ENCODE results near the gene IL27RA.

Gene IL27RA

DNA sequence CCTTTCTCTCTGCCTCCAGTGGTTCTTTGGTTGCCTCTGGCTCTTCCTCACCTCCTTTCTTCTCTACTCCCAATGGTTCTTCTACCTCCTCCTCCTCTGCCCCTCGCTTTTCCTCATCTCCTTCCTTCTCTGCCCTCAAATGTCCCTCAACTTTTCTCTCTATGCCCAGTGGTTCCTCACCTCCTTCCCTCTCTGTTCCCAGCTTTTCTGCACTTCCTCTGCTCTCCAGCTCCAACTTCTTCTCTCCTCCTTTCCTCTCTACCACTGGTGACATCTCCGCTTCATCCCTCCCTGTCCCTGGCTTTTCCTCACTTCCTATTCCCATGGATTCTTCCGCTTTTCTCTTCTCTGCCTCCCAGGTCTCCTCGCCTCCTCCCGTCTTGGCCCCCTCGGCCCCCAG, 22.5 kb downstream of the IL27RA start:
- Histone ChIP-seq H3K9ac (ENCODE audit: low read depth, low read length) (no peak overlapping the region), H3K4me1 (ENCODE audit: insufficient read depth, low read length) (peaks cover 7% of the 10 kb centered on the region; the same call in 1 of the 2 replicates), H3K9me3 (ENCODE audit: control insufficient read depth, insufficient read depth, low read length) (no peaks in the 10 kb centered on the region), H3K36me3 (ENCODE audit: insufficient read depth, low read length) (no peaks in the 10 kb centered on the region)

DNA sequence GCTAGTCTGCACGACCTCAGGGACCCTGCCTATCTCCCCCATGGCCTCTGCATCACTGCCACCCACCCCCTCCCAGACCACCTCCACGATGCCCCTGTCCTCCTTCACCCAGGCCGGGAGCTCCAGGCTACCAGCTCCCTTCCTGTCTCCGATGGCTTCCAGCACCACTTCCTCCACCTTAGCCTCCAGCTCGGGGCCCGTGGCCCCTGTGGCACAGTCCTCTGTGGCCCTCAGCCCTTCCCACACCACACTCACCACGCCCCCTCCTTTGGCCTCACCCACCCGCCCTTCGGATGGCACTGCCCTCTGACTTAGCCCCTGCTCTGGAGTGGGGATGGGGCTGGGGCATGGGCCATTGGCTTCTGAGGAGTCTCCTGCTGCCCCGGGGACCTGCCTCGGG, 23.2 kb downstream of the IL27RA start:
- Histone ChIP-seq H3K36me3 (ENCODE audit: insufficient read depth, low read length) (no peaks in the 10 kb centered on the region), H3K4me1 (ENCODE audit: insufficient read depth, low read length) (peaks cover 7% of the 10 kb centered on the region; the same call in 1 of the 2 replicates), H3K9me3 (ENCODE audit: control insufficient read depth, insufficient read depth, low read length) (no peaks in the 10 kb centered on the region), H3K9ac (ENCODE audit: low read depth, low read length) (no peak overlapping the region)

DNA sequence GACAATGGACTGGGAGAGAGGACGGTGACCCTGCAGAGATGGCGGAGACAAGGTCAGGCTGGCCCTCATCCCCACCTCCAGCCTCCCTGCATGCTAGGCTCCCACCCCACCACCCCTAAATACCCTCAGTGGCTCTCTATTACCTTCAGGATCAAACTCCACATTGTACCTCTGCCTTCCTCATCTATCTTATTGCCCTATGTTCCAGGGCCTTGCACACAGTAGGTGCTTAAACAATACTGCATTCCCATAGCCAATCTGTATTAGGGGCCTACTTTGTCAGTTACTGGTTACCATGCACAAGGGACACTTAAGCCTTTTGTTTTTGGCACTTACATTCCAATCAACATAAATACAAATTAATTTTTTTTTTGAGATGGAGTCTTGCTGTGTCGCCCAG, 23.8 kb downstream of the IL27RA start:
- H3K9me3 ChIP-seq (ENCODE audit: control insufficient read depth, insufficient read depth, low read length): no peaks in the 10 kb centered on the region
- peaks cover 7% of the 10 kb centered on the region; the same call in 1 of the 2 replicates for H3K4me1 ChIP-seq (ENCODE audit: insufficient read depth, low read length)
- no peak overlapping the region for H3K9ac ChIP-seq (ENCODE audit: low read depth, low read length)

DNA sequence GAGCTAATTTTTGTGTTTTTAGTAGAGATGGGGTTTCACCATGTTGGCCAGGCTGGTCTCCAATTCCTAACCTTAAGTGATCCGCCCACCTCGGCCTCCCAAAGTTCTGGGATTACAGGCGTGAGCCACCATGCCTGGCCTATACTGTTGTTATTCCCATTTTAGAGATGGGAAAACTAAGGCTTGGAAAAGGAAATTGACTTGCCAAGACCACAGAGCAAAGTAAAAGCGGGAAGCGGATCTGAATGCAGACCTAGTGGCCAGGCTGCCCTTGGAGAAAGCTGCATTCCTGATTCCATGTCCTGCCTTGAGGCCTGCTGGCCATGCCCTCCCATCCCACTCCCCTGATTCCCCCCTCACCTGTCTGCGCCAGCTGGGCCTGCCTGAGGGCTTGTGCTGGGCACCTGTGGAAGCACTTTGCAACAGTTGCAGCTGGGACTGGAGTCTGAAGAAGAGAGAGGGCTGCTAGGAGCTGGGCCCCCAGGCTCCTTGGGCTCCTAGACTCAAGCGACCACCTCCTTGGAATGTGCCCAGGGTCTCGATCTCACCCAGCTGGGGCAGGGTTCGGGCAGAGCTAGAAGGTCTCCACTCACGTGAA, 24.6 kb downstream of the IL27RA start:
- H3K4me1 ChIP-seq (ENCODE audit: insufficient read depth, low read length): peaks cover 7% of the 10 kb centered on the region; the same call in 1 of the 2 replicates
- no peaks in the 10 kb centered on the region for H3K36me3 ChIP-seq (ENCODE audit: insufficient read depth, low read length)
- no peaks in the 10 kb centered on the region for H3K9me3 ChIP-seq (ENCODE audit: control insufficient read depth, insufficient read depth, low read length)
- H3K9ac ChIP-seq (ENCODE audit: low read depth, low read length): no peak overlapping the region

More for the DNA sequence above, 23.8 kb downstream of the IL27RA start:
- H3K36me3 ChIP-seq (ENCODE audit: insufficient read depth, low read length): no peaks in the 10 kb centered on the region

DNA sequence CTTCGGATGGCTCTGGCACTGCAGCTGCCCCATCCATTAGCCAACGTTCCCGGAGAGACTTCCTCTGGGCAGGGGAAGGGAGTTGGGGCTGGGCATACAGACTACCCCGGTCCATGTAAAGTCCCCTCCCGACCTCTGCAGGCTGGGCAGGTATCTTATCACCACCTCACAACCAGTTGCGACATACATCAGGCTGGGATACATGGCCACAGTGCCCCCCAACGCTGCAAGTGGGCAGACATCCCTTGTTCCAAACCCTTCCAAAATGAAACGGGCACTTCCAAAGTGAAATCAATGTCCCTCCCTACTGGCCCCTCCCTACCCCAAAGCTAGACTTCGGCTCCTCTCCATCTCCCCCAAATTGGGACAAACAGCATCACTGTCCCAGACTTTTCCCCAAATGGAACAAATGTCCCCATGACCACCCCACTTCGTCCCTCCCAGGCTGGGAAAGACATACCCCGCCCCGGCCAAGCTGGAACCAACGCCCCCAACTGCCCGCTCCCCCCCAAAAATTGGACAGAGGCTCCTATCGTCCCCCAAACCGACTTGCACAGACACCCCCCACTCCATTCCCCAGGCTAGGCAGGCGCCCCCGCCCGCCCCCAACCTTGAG, 25.3 kb downstream of the IL27RA start:
- peaks cover 7% of the 10 kb centered on the region; the same call in 1 of the 2 replicates for H3K4me1 ChIP-seq (ENCODE audit: insufficient read depth, low read length)

DNA sequence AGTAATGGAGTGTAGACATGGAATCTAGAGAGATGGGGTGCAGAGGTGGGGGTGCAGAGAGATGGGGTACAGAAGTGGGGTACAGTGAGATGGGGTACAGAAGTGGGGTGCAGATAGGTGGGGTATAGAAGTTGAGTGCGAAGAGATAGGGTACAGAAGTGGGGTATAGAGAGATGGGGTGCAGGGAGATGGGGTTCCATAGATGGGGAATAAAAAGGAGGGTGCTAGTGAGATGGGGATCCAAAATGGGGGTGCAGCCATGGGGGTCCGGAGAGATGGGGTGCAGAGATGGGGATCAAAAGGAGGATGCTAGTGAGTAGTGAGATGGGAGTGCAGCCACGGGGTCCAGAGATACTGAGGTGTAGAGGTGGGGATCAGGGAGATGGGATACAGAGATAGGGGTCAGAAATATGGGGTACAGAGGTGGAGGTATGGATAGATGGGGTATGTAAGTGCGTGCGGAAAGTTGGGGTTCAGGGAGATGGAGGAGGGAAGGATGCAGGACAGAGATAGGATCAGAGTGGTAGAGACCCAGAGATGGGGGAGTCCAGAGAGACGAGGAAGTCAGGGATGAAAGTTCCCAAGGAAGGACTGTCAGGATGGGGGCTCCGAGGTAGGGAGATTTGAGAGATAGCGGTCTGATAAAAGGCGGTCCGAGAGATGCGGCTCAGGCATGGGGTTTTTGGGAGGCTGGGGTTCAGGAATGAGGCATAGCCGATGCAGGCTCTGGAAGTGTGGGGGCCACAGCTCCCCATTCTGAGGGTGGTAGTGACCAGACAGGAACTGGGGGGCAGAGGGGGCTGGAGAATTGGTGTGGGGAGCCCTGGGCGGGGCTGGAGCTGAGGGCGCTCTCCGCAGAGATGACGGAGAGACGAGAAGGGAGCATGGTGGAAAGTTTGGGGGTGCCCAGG, 26.9 kb downstream of the IL27RA start:
- Histone ChIP-seq H3K4me1 (ENCODE audit: insufficient read depth, low read length) (peaks cover 7% of the 10 kb centered on the region; the same call in 1 of the 2 replicates), H3K36me3 (ENCODE audit: insufficient read depth, low read length) (no peaks in the 10 kb centered on the region), H3K9me3 (ENCODE audit: control insufficient read depth, insufficient read depth, low read length) (no peaks in the 10 kb centered on the region), H3K9ac (ENCODE audit: low read depth, low read length) (peak overlapping the region; percentile 48; the same call in 1 of the 2 replicates)

More for the DNA sequence above, 25.3 kb downstream of the IL27RA start:
- H3K9ac ChIP-seq (ENCODE audit: low read depth, low read length): peak overlapping the region; percentile 60
- no peaks in the 10 kb centered on the region for H3K9me3 ChIP-seq (ENCODE audit: control insufficient read depth, insufficient read depth, low read length)
- H3K36me3 ChIP-seq (ENCODE audit: insufficient read depth, low read length): no peaks in the 10 kb centered on the region

DNA sequence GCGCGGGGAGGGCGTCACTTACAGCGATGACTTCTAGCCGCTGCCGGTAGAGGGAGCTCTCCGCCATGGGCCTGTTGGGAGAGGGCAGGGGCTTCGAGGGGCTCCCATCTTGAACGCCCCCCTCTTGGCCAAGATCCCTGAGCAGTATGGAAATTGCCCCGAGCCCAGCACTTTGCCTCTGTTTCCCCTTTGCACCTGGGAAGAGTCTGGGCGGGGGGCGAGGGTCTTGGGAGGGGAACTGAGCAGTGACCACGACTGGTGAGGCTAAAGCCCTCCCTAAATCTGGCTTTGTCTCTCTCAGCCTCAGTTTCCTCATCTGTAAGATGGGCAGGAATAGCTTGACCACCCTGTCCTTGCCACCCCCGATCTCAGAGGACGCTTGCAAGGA, 27.5 kb downstream of the IL27RA start:
- no peaks in the 10 kb centered on the region for H3K36me3 ChIP-seq (ENCODE audit: insufficient read depth, low read length)
- no peaks in the 10 kb centered on the region for H3K9me3 ChIP-seq (ENCODE audit: control insufficient read depth, insufficient read depth, low read length)
- H3K9ac ChIP-seq (ENCODE audit: low read depth, low read length): peak overlapping the region; percentile 48; the same call in 1 of the 2 replicates
- H3K4me1 ChIP-seq (ENCODE audit: insufficient read depth, low read length): peaks cover 7% of the 10 kb centered on the region; the same call in 1 of the 2 replicates

DNA sequence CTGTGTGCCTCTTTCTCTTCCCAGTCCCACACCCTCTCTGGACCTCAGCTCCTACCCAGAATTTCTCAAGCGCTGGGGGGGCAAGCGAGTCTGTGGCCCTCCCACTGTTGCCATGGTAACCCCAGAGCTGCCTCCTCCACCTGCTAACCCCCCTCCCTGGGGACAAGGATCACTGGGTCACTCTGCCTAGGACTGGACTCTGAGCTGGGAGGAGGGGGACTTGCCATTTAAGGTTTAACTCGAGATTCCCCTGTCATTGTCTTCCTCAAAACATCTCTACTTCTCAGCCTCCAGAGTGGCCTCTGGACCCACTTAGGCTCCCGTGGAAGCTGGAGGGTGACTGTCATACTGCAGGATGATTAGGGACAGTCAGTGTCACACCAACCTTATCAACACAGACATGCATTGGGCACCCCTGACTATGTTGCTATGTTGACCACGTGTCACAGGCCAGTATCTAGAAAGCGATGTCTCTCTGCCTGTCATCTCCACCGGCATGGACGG, 28.1 kb downstream of the IL27RA start:
- H3K9me3 ChIP-seq (ENCODE audit: control insufficient read depth, insufficient read depth, low read length): no peaks in the 10 kb centered on the region
- no peak overlapping the region for H3K9ac ChIP-seq (ENCODE audit: low read depth, low read length)
- H3K36me3 ChIP-seq (ENCODE audit: insufficient read depth, low read length): no peaks in the 10 kb centered on the region
- peaks cover 7% of the 10 kb centered on the region; the same call in 1 of the 2 replicates for H3K4me1 ChIP-seq (ENCODE audit: insufficient read depth, low read length)

DNA sequence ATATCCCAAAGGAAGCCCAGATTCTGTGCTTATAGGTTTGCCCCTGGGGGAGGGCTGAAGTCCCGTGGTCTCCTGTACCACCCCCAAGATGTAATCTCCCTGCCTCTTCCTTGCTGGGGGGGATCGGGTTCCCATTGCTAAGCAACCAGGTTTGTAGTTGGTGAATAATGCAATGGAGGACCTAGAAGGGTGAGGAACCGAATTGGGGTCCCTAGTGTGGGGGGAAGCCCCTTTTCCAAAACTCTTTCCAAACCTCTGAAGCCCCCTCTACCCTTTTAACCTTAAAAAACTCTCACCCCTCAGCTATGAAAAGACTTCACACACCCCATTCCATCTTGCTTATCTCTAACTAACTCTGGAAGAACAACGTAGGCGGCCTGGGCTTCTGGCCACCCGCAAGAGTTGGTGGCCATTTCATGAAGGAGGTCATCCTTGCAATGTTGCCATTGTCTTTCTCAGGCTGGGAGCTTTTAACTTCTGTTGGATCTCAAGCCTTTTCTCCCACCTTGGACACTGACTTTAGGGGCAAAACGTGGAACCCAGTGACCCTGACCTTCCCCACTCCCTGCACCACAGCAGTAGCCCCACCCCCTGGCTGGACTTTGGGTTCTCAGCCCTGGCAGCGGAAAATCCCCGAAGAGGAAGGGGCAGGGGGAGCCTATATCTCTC, 29.7 kb downstream of the IL27RA start:
- H3K9ac ChIP-seq (ENCODE audit: low read depth, low read length): no peak overlapping the region
- H3K36me3 ChIP-seq (ENCODE audit: insufficient read depth, low read length): no peaks in the 10 kb centered on the region
- peaks cover 7% of the 10 kb centered on the region; the same call in 1 of the 2 replicates for H3K4me1 ChIP-seq (ENCODE audit: insufficient read depth, low read length)
- no peaks in the 10 kb centered on the region for H3K9me3 ChIP-seq (ENCODE audit: control insufficient read depth, insufficient read depth, low read length)

DNA sequence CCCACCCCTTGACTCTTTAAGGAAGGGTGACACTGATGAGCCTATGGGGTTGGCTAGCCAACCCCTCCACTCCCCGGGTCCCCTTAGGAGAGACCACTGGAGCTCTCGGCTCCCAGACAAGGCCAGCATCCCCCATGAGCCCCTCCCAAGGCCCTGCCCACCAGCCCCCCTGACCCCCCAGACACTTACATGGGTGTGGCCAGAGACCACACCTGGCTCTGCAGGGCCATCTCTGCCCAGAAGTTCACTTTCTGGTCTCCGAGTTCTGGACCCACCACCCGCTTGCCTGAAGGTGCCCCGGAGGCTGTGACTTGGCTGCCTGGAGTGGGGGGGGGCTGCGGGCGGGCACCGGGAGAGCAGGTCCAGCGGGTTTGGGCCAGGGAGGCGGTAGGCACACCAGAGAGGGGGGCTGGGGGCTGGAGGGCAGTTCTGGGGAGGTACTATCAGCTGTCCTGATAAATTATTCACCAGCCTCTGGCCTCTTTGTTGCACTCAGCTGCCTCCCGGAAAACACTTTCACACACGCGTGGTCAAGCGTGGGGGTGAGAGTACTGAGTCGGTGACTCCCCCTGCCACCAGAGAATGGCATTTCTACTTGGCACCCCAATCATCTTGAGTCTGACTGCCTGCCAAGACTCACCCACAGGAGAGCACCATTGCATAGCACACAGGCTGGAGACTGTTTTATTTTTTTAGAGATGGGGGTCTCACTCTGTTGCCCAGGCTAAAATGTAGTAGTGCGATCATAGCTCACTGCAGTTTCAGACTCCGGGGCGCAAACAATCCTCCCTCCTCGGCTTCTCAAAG, 30.4 kb downstream of the IL27RA start, which contains the start of gene PALM3:
TSS of gene PALM3 (minus strand) at position 326 of the 807 bp plus-strand sequence. CDS start at position 230, 96 bp downstream.
- no peaks in the 10 kb centered on the region for H3K9me3 ChIP-seq (ENCODE audit: control insufficient read depth, insufficient read depth, low read length)
- H3K4me1 ChIP-seq (ENCODE audit: insufficient read depth, low read length): peaks cover 7% of the 10 kb centered on the region; the same call in 1 of the 2 replicates
- no peaks in the 10 kb centered on the region for H3K36me3 ChIP-seq (ENCODE audit: insufficient read depth, low read length)
- H3K9ac ChIP-seq (ENCODE audit: low read depth, low read length): no peak within 1 kb of the TSS

DNA sequence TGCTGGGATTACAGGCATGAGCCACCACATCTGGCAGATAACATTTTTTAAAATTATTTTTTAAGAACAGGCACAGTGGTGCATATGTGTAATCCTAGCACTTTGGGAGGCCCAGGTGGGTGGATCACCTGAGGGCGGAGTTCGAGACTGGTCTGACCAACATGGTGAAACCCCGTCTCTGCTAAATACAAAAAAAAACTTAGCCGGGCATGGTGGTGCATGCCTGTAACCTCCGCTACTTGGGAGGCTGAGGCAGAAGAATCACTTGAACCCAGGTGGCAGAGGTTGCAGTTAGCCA, 30.9 kb downstream of the IL27RA start:
- Histone ChIP-seq H3K9me3 (ENCODE audit: control insufficient read depth, insufficient read depth, low read length) (no peaks in the 10 kb centered on the region), H3K9ac (ENCODE audit: low read depth, low read length) (no peak overlapping the region), H3K4me1 (ENCODE audit: insufficient read depth, low read length) (peaks cover 7% of the 10 kb centered on the region; the same call in 1 of the 2 replicates)

DNA sequence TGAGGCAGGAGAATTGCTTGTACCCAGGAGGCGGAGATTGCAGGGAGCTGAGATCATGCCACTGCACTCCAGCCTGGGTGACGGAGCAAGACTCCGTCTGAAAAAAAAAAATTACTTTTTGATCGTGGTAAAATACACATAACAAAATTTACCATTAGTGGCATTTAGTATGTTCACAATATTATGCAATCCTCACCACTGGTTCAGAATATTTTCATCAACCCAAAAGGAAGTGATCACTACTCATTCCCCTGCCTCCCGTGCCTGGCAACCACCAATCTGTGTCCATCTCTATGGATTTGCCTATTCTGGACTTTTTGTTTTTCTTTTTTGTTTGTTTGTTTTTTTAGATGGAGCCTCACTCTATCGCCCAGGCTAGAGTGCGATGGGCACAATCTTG, 31.5 kb downstream of the IL27RA start:
- no peaks in the 10 kb centered on the region for H3K36me3 ChIP-seq (ENCODE audit: insufficient read depth, low read length)
- H3K9ac ChIP-seq (ENCODE audit: low read depth, low read length): no peak overlapping the region

More for the DNA sequence above, 30.9 kb downstream of the IL27RA start:
- H3K36me3 ChIP-seq (ENCODE audit: insufficient read depth, low read length): no peaks in the 10 kb centered on the region

DNA sequence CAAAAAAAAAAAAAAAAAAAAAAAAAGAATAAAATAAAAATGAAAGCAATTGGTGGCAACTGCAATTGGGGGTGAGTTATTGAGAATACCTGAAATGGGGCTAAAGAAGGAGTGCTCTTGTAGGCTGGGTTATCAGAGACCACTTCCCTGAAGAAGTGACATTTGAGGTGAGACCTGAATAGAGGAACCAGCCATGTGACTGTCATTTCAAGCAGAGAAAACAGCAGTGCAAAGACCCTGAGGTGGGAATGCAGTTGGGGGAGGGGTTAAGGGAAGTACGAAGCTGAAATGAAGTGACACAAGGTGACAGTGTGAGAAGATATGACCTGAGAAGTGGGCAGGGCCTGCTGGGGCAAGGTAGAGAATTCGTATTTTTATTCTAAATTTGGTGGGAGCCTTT, 34.6 kb downstream of the IL27RA start:
- Histone ChIP-seq H3K9me3 (ENCODE audit: control insufficient read depth, insufficient read depth, low read length) (no peaks in the 10 kb centered on the region), H3K9ac (ENCODE audit: low read depth, low read length) (no peak overlapping the region), H3K4me1 (ENCODE audit: insufficient read depth, low read length) (no peaks in the 10 kb centered on the region; the same call in 1 of the 2 replicates), H3K36me3 (ENCODE audit: insufficient read depth, low read length) (no peaks in the 10 kb centered on the region)

More for the DNA sequence above, 31.5 kb downstream of the IL27RA start:
- Histone ChIP-seq H3K4me1 (ENCODE audit: insufficient read depth, low read length) (peaks cover 6% of the 10 kb centered on the region; the same call in 1 of the 2 replicates), H3K9me3 (ENCODE audit: control insufficient read depth, insufficient read depth, low read length) (no peaks in the 10 kb centered on the region)

All from ES-I3 (cell line).